Epithelial cell of prostate (primary cell): Measurements from ENCODE around the gene DDC.

ENCODE experiments used
- DNase-seq: peaks from one replicate; pipeline ENCODE4 v3.0.0-alpha.2; 2011; ENCODE audit warnings: low read depth, low spot score
- H3K27ac ChIP-seq: fragments of 450-650 bp; 2 replicates; pipeline ENCODE4 v1.5.1; 2017; ENCODE audit warnings: mild to moderate bottlenecking

Gene DDC

GRCh38 chr7:50492770-50493519, 72.3 kb downstream of the DDC start:
- no peak for DNase-seq
- no peak overlapping the region for H3K27ac ChIP-seq

GRCh38 chr7:50491943-50492342, 73.3 kb downstream of the DDC start:
- no peak for DNase-seq
- H3K27ac ChIP-seq, result no peak overlapping the region

- DNase-seq, result no peak
- no peak overlapping the region for H3K27ac ChIP-seq
Measured at GRCh38 chr7:50491209-50491608, 74.0 kb downstream of the DDC start.

- DNase-seq, result no peak
- no peak overlapping the region for H3K27ac ChIP-seq
Measured at GRCh38 chr7:50488379-50488778, 76.8 kb downstream of the DDC start.

GRCh38 chr7:50486512-50486911, 78.7 kb downstream of the DDC start:
- no peak overlapping the region for H3K27ac ChIP-seq
- no peak for DNase-seq

GRCh38 chr7:50481867-50482266, 83.3 kb downstream of the DDC start:
- no peak overlapping the region for H3K27ac ChIP-seq
- DNase-seq, result no peak

- DNase-seq, result no peak
- no peak overlapping the region for H3K27ac ChIP-seq
Measured at GRCh38 chr7:50480797-50481196, 84.4 kb downstream of the DDC start.

- no peak overlapping the region for H3K27ac ChIP-seq
- no peak for DNase-seq
Measured at GRCh38 chr7:50479743-50480517, 85.3 kb downstream of the DDC start.

GRCh38 chr7:50477640-50478039, 87.6 kb downstream of the DDC start:
- no peak for DNase-seq
- no peak overlapping the region for H3K27ac ChIP-seq

GRCh38 chr7:50476953-50477625, 88.1 kb downstream of the DDC start:
- no peak overlapping the region for H3K27ac ChIP-seq
- DNase-seq, result no peak

GRCh38 chr7:50475340-50475739, 89.9 kb downstream of the DDC start:
- H3K27ac ChIP-seq, result no peak overlapping the region
- DNase-seq, result no peak

GRCh38 chr7:50474382-50475160, 90.6 kb downstream of the DDC start:
- no peak overlapping the region for H3K27ac ChIP-seq
- no peak for DNase-seq

GRCh38 chr7:50473531-50473930, 91.7 kb downstream of the DDC start:
- DNase-seq, result no peak
- H3K27ac ChIP-seq, result no peak overlapping the region

- H3K27ac ChIP-seq, result no peak overlapping the region
- no peak for DNase-seq
Measured at GRCh38 chr7:50472427-50472826, 92.8 kb downstream of the DDC start.

GRCh38 chr7:50471970-50472369, 93.2 kb downstream of the DDC start:
- DNase-seq, result no peak
- no peak overlapping the region for H3K27ac ChIP-seq

- DNase-seq, result no peak
- no peak overlapping the region for H3K27ac ChIP-seq
Measured at GRCh38 chr7:50470250-50471163, 94.7 kb downstream of the DDC start.

GRCh38 chr7:50469181-50469580, 96.0 kb downstream of the DDC start:
- no peak overlapping the region for H3K27ac ChIP-seq
- DNase-seq, result no peak

- no peak for DNase-seq
- no peak overlapping the region for H3K27ac ChIP-seq
Measured at GRCh38 chr7:50467817-50468610, 97.2 kb downstream of the DDC start.
